Left lung (tissue), 10 donors: Measurements from ENCODE around the gene AFF2. TPM values are rescaled to one million over a fixed set of nuclear protein-coding genes. Genes with fewer than 3 reads are reported as not detected.

Source experiments
- ATAC-seq: fragments of 200-7000 bp; cut with Tn5 transposase; one replicate; pipeline ENCODE4 v1.9.1; 2020; ENCODE audit warnings: moderate library complexity
- DNase-seq, 4 donors: peaks; one replicate each; pipeline ENCODE4 v3.0.0-alpha.2; 2013 to 2020
- H3K27ac ChIP-seq, 2 donors: fragments of 200-600 bp; sonication (generic) in 1 of 2; one replicate each; pipeline versions ENCODE4 v1.5.0 to v1.8.0; 2020 to 2021
- H3K27me3 ChIP-seq, 2 donors: fragments of 200-600 bp; sonication (generic) in 1 of 2; one replicate each; pipeline versions ENCODE4 v1.5.0 to v1.8.0; 2020 to 2021
- H3K36me3 ChIP-seq, 2 donors: fragments of 200-600 bp; sonication (generic) in 1 of 2; one replicate each; pipeline versions ENCODE4 v1.5.0 to v1.8.0; 2020 to 2021
- H3K4me1 ChIP-seq, 2 donors: fragments of 200-600 bp; one replicate each; pipeline ENCODE4 v1.8.0; 2021
- H3K4me3 ChIP-seq, 2 donors: fragments of 200-600 bp; sonication (generic) in 1 of 2; one replicate each; pipeline versions ENCODE4 v1.5.0 to v1.8.0; 2020 to 2021; ENCODE audit warnings: mild to moderate bottlenecking in 1 of 2
- H3K9me3 ChIP-seq, 2 donors: fragments of 200-600 bp; sonication (generic) in 1 of 2; one replicate each; pipeline versions ENCODE4 v1.5.0 to v1.8.0; 2020 to 2021
- intact Hi-C, 2 donors: fragments of 100-400 bp; cut with DNase I; formaldehyde crosslinking; loops; one replicate each; pipeline versions ENCODE4 v1.11.2 to v1.14.2; 2022
- polyA plus RNA-seq, 6 donors: library from polyadenylated mRNA; unstranded; fragments of 120-200 nt; gene quantifications; one replicate each; pipeline ENCODE4 v1.2.1, GENCODE V29; 2013; ENCODE audit not compliant: insufficient read length in 6 of 6
- total RNA-seq, 2 donors: library from RNA; stranded (reverse); fragmentation: NEBNext Ultra II Directional; extraction: Animal tissue kit (Norgen Biotek cat#: 25700); gene quantifications; one replicate each; pipeline ENCODE4 v1.2.1, GENCODE V29; 2021
- TF ChIP-seq, protein P1 (sequence below), 2 donors: fragments of 200-600 bp; sonication (generic) in 1 of 2; IDR thresholded peaks; one replicate each; pipeline versions ENCODE4 v1.5.0 to v1.8.0; 2021; ENCODE audit warnings: antibody characterized with exemption in 2 of 2
- donor health status: DM: no; HTN: yes; CAD: no.
- donor health status: DM: no; HTN: no; CAD: no.

AFF2 gene
- total and polyA plus RNA-seq, 8 donors: 4.8 to 10.2 (median 5.7) TPM

DNA sequence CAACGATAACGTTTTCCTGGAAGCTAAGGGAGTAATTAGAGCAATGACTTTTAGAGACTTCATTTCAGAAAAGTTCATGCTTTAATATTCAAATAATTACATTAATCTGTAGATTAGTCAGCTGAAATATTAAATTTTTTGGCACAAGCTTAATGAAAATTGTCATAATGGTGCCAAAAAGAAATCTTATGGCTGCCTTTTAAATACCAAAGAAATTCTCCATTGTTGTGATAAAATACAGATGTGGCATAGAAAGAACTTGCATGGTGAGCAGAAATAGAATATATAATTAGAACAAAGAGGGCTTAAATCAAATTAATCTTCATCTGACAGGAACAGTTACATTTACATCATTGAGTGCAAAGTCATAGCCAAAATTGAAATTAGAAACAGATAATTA is 263.5 kb downstream of the AFF2 start:
- Histone ChIP-seq H3K27me3 (no peaks in the 10 kb centered on the region), H3K4me3 (no peak overlapping the region), H3K36me3 (no peaks in the 10 kb centered on the region), H3K9me3 (no peaks in the 10 kb centered on the region), H3K4me1 (no peaks in the 10 kb centered on the region), H3K27ac (no peak overlapping the region)
- TF ChIP-seq, protein P1, sequence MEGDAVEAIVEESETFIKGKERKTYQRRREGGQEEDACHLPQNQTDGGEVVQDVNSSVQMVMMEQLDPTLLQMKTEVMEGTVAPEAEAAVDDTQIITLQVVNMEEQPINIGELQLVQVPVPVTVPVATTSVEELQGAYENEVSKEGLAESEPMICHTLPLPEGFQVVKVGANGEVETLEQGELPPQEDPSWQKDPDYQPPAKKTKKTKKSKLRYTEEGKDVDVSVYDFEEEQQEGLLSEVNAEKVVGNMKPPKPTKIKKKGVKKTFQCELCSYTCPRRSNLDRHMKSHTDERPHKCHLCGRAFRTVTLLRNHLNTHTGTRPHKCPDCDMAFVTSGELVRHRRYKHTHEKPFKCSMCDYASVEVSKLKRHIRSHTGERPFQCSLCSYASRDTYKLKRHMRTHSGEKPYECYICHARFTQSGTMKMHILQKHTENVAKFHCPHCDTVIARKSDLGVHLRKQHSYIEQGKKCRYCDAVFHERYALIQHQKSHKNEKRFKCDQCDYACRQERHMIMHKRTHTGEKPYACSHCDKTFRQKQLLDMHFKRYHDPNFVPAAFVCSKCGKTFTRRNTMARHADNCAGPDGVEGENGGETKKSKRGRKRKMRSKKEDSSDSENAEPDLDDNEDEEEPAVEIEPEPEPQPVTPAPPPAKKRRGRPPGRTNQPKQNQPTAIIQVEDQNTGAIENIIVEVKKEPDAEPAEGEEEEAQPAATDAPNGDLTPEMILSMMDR (IDR thresholded peaks at IDR 0.05): no peak
- ATAC-seq (no peak), DNase-seq (peak in 2 of 4 donors; percentile 31 to 39)
- intact Hi-C loops: no loop called here

DNA sequence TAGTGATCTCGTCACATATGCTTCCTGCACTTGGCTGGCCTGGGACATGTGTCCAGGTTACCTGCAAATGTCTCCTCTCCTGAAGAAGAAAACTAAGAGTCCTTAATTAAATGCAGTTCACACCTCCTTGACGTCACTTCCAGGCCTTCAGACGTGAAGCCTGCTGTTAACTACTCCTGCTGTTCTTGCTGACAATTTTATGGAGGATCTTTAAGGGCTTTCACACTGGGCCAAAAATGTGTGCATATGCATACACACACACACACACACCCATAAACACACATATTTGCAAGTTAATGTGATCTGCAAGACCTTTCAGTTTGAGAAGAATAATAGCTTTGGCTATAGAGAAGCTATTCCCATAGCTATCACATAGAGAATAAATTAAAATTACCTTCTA is 267.9 kb downstream of the AFF2 start:
- Histone ChIP-seq H3K9me3 (no peaks in the 10 kb centered on the region), H3K36me3 (no peaks in the 10 kb centered on the region), H3K4me3 (no peak overlapping the region), H3K27ac (no peak overlapping the region), H3K27me3 (no peaks in the 10 kb centered on the region), H3K4me1 (no peaks in the 10 kb centered on the region)
- ATAC-seq: no peak
- no peak for DNase-seq
- TF ChIP-seq, protein P1 (IDR thresholded peaks at IDR 0.05): no peak
- intact Hi-C loops: no loop called here

DNA sequence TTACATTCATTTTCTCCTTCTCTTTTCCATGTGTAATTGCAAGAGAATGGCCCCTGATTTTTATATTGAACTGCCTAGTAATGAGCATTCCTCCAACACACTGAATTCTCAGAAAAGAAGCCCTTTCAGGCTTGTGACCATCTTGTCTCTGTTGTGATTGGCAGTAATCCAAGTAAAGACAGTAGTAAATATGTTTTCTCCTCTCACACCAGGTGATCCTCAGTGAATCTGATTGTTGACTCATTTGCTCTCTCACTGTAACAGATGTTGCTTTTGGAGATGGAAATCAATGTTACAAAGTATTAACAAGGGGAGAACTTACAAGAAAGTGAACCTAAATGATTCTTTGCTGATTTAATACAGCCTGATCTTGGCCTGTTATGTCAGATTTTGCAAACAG is 271.0 kb downstream of the AFF2 start:
- Histone ChIP-seq H3K27ac (no peak overlapping the region), H3K36me3 (no peaks in the 10 kb centered on the region), H3K4me1 (no peaks in the 10 kb centered on the region), H3K27me3 (no peaks in the 10 kb centered on the region), H3K9me3 (no peaks in the 10 kb centered on the region), H3K4me3 (no peak overlapping the region)
- intact Hi-C loops: no loop called here
- no peak for ATAC-seq
- DNase-seq: no peak
- TF ChIP-seq, protein P1 (IDR thresholded peaks at IDR 0.05): no peak

DNA sequence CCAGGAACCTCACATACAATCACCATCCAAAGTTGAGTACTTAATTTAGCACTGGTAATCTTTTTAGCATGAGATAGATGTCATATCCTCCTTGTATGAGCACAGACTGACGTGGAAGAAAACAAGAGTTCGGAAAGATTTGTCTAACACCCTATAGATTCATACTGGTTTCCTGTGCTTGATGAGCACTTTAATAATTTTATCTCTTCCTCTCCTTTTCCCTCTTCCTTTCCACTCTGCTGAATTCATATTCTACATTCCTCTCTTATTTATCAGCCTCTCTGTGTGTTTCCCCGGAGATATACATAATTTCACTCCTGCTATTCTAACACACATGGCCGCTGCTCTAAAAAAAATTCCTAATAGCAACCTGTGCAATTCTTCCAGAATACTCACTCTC is 273.9 kb downstream of the AFF2 start:
- ATAC-seq (no peak), DNase-seq (no peak)
- no peaks in the 10 kb centered on the region for H3K36me3 ChIP-seq
- no peak overlapping the region for H3K27ac ChIP-seq
- H3K27me3 ChIP-seq: no peaks in the 10 kb centered on the region
- H3K9me3 ChIP-seq: peaks cover 0 to 4% of the 10 kb centered on the region in 2 donors
- no peaks in the 10 kb centered on the region for H3K4me1 ChIP-seq
- TF ChIP-seq, protein P1 (IDR thresholded peaks at IDR 0.05): no peak
- intact Hi-C loops: no loop called here
- H3K4me3 ChIP-seq: no peak overlapping the region

DNA sequence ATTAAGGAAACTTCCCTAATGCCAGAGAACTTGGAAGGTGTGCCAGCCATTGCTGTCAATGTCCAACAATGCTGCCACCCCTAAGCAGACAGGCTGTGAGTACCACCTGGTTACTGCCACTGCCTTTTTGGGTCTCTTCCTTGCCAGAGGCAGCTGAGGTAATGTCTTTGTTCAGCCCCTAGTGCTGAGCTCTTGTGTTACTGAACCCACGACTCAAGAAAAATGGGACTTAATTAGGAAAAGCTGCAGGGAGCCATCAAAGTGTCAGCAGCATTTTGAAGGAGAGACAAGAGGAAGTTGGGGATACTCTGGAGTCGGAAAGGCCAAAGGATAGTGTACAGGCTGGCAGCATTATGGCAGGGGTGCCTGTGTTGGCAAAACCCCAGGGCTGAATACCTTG is 283.7 kb downstream of the AFF2 start:
- no peaks in the 10 kb centered on the region for H3K27me3 ChIP-seq
- DNase-seq: no peak
- intact Hi-C loops: no loop called here
- no peaks in the 10 kb centered on the region for H3K9me3 ChIP-seq
- H3K4me1 ChIP-seq: no peaks in the 10 kb centered on the region
- no peak overlapping the region for H3K4me3 ChIP-seq
- no peak for ATAC-seq
- TF ChIP-seq, protein P1 (IDR thresholded peaks at IDR 0.05): no peak
- H3K27ac ChIP-seq: no peak overlapping the region
- H3K36me3 ChIP-seq: no peaks in the 10 kb centered on the region
